OCI-LY7 (cell line): Measurements from ENCODE around the gene CDR2L.

Experiments
- CTCF ChIP-seq: fragments of 200-600 bp; sonication (generic); conservative IDR thresholded peaks from 2 replicates; pipeline ENCODE4 v1.5.1; 2014; ENCODE audit warnings: mild to moderate bottlenecking, antibody characterized with exemption, low read length, moderate library complexity, mixed read lengths
- EZH2phosphoT487 ChIP-seq: fragments of 200-600 bp; sonication (generic); IDR thresholded peaks from 2 replicates; pipeline ENCODE4 v1.6.1; 2018; ENCODE audit warnings: low read depth, borderline replicate concordance, mild to moderate bottlenecking, mixed run types, antibody characterized with exemption, low read length, moderate library complexity, mixed read lengths

- no peak for TF ChIP-seq CTCF
- no peak for TF ChIP-seq EZH2phosphoT487
These were observed 37.2 kb upstream of the CDR2L start for GRCh38 chr17:74950207-74950606.
